IMR-90 (cell line): ENCODE measurements around the gene CLPX. TPM values are rescaled to one million over a fixed set of nuclear protein-coding genes. Genes with fewer than 3 reads are reported as not detected.

Experiments
- ATAC-seq: fragments of 200-7000 bp; cut with Tn5 transposase; 2 replicates; pipeline ENCODE4 v1.9.1; 2020; ENCODE audit warnings: low read depth, mild to moderate bottlenecking, moderate library complexity
- BruUV-seq: library from RNA; stranded (reverse); fragments of 400-500 nt; replicated peaks from 2 replicates; lab custom pipeline; 2021; lab: Mats Ljungman, UMichigan
- CTCF ChIA-PET: fragments of 300-600 bp; formaldehyde crosslinking; extraction: SDS; loops from one replicate; lab custom pipeline; 2021; ENCODE audit warnings: antibody characterized with exemption; lab: Yijun Ruan, JAX
- POLR2A ChIA-PET: fragments of 300-600 bp; sonication (Branson Sonifier 250); formaldehyde crosslinking; loops from one replicate; lab custom pipeline; 2022; ENCODE audit warnings: antibody characterized with exemption; ENCODE audit not compliant: unreplicated experiment; lab: Charles Lee
- DNase-seq: peaks from one replicate; pipeline ENCODE4 v3.0.0; 2013
- H2AFZ ChIP-seq: replicated peaks from 2 replicates; pipeline ENCODE3; 2013; ENCODE audit warnings: low read length, mild to moderate bottlenecking; ENCODE audit not compliant: poor library complexity
- H2AK5ac ChIP-seq: 2 replicates; pipeline ENCODE4 v1.6.1; 2013; ENCODE audit warnings: low read depth, low read length, inconsistent platforms
- H2AK9ac ChIP-seq: replicated peaks from 2 replicates; pipeline ENCODE3; 2013; ENCODE audit warnings: mild to moderate bottlenecking, low read depth, low read length, moderate library complexity; ENCODE audit not compliant: poor library complexity
- H2BK120ac ChIP-seq: 2 replicates; pipeline ENCODE4 v1.6.1; 2013; ENCODE audit warnings: low read depth, low read length, inconsistent platforms
- H2BK15ac ChIP-seq: 3 replicates; pipeline ENCODE4 v1.6.1; 2013; ENCODE audit warnings: low read depth, low read length, inconsistent platforms
- H2BK20ac ChIP-seq: 2 replicates; pipeline ENCODE4 v1.6.1; 2013; ENCODE audit warnings: low read depth, mild to moderate bottlenecking, inconsistent platforms, low read length, moderate library complexity
- H2BK5ac ChIP-seq: 2 replicates; pipeline ENCODE4 v1.6.1; 2013; ENCODE audit warnings: mild to moderate bottlenecking, low read depth, low read length, inconsistent platforms; ENCODE audit not compliant: poor library complexity, severe bottlenecking
- H3K14ac ChIP-seq: replicated peaks from 2 replicates; pipeline ENCODE4 v1.6.1; 2013; ENCODE audit warnings: low read depth, low read length, inconsistent platforms
- H3K18ac ChIP-seq: 2 replicates; pipeline ENCODE4 v1.6.1; 2013; ENCODE audit warnings: low read depth, low read length, control low read depth
- H3K23ac ChIP-seq: 2 replicates; pipeline ENCODE4 v1.6.1; 2013; ENCODE audit warnings: low read depth, low read length, inconsistent platforms
- H3K27ac ChIP-seq: 2 replicates; pipeline ENCODE4 v1.5.1; 2013; ENCODE audit warnings: mild to moderate bottlenecking, control low read depth, low read length; ENCODE audit not compliant: insufficient read depth
- H3K27me3 ChIP-seq: 2 replicates; pipeline ENCODE4 v1.6.1; 2013; ENCODE audit warnings: low read length; ENCODE audit not compliant: control insufficient read depth, insufficient read depth
- H3K36me3 ChIP-seq: 2 replicates; pipeline ENCODE4 v1.6.1; 2013; ENCODE audit warnings: low read length, mixed read lengths; ENCODE audit not compliant: control insufficient read depth, insufficient read depth
- H3K4ac ChIP-seq: 2 replicates; pipeline ENCODE4 v1.6.1; 2013; ENCODE audit warnings: low read depth, low read length, inconsistent platforms
- H3K4me1 ChIP-seq: 2 replicates; pipeline ENCODE4 v1.6.1; 2013; ENCODE audit warnings: low read length, mixed read lengths; ENCODE audit not compliant: control insufficient read depth, insufficient read depth
- H3K4me2 ChIP-seq: 2 replicates; pipeline ENCODE4 v1.6.1; 2013; ENCODE audit warnings: low read depth, mild to moderate bottlenecking, control low read depth, low read length, moderate library complexity
- H3K4me3 ChIP-seq: 2 replicates; pipeline ENCODE4 v1.5.1; 2013; ENCODE audit warnings: low read depth, mild to moderate bottlenecking, control low read depth, low read length, moderate library complexity; ENCODE audit not compliant: insufficient read depth
- H3K56ac ChIP-seq: 2 replicates; pipeline ENCODE4 v1.6.1; 2013; ENCODE audit warnings: low read length, inconsistent platforms; ENCODE audit not compliant: insufficient read depth; ENCODE audit errors: extremely low read depth
- H3K79me1 ChIP-seq, 2 experiments: 2 replicates each; pipeline ENCODE4 v1.6.1; 2013; ENCODE audit warnings: low read length in 2 of 2, inconsistent platforms in 1 of 2, low read depth in 1 of 2
- H3K9ac ChIP-seq: 2 replicates; pipeline ENCODE4 v1.6.1; 2013; ENCODE audit warnings: low read depth, low read length, control low read depth
- H3K9me1 ChIP-seq: 2 replicates; pipeline ENCODE4 v1.6.1; 2013; ENCODE audit warnings: low read length, inconsistent platforms; ENCODE audit not compliant: insufficient read depth
- H3K9me3 ChIP-seq: 2 replicates; pipeline ENCODE4 v1.6.1; 2013; ENCODE audit warnings: low read length; ENCODE audit not compliant: control insufficient read depth, insufficient read depth
- H4K20me1 ChIP-seq: 2 replicates; pipeline ENCODE4 v1.6.1; 2013; ENCODE audit warnings: low read length, inconsistent platforms; ENCODE audit not compliant: insufficient read depth
- H4K5ac ChIP-seq: 2 replicates; pipeline ENCODE4 v1.6.1; 2013; ENCODE audit warnings: mild to moderate bottlenecking, low read depth, low read length, control low read depth
- H4K8ac ChIP-seq, 2 experiments: 2 replicates each; pipeline ENCODE4 v1.6.1; 2013; ENCODE audit warnings: low read depth in 2 of 2, low read length in 2 of 2, control low read depth in 1 of 2, inconsistent platforms in 1 of 2
- H4K91ac ChIP-seq: 2 replicates; pipeline ENCODE4 v1.6.1; 2013; ENCODE audit warnings: low read depth, low read length, inconsistent platforms; ENCODE audit not compliant: insufficient read depth
- BHLHE40 ChIP-seq: fragments of 150-350 bp; IDR thresholded peaks from 2 replicates; pipeline ENCODE4 v1.6.1; 2016; ENCODE audit warnings: mild to moderate bottlenecking, low read depth, low read length
- CEBPB ChIP-seq: IDR thresholded peaks from 2 replicates; pipeline ENCODE4 v1.6.1; 2012; ENCODE audit warnings: low read depth, low read length, improper control_type of control experiment
- CHD1 ChIP-seq: IDR thresholded peaks from 2 replicates; pipeline ENCODE4 v1.6.1; 2012; ENCODE audit warnings: low read depth, low read length, improper control_type of control experiment
- FOS ChIP-seq: fragments of 150-350 bp; IDR thresholded peaks from 2 replicates; pipeline ENCODE4 v1.6.1; 2016; ENCODE audit warnings: low read depth, low read length
- MAFK ChIP-seq: IDR thresholded peaks from 2 replicates; pipeline ENCODE4 v1.6.1; 2012; ENCODE audit warnings: low read depth, low read length, improper control_type of control experiment
- MAZ ChIP-seq: IDR thresholded peaks from 2 replicates; pipeline ENCODE4 v1.6.1; 2012; ENCODE audit warnings: low read depth, mild to moderate bottlenecking, low read length, improper control_type of control experiment, moderate library complexity, borderline replicate concordance
- MXI1 ChIP-seq: IDR thresholded peaks from 2 replicates; pipeline ENCODE4 v1.6.1; 2012; ENCODE audit warnings: low read depth, mild to moderate bottlenecking, low read length, moderate library complexity, borderline replicate concordance
- NFE2L2 ChIP-seq: fragments of 150-350 bp; IDR thresholded peaks from 2 replicates; pipeline ENCODE4 v1.6.1; 2016; ENCODE audit warnings: low read depth, mild to moderate bottlenecking, low read length
- POLR2A ChIP-seq: IDR thresholded peaks from 2 replicates; pipeline ENCODE4 v1.6.1; 2012; ENCODE audit warnings: mild to moderate bottlenecking, low read depth, low read length
- RAD21 ChIP-seq: IDR thresholded peaks from 2 replicates; pipeline ENCODE4 v1.6.1; 2012; ENCODE audit warnings: low read length, improper control_type of control experiment
- RCOR1 ChIP-seq: IDR thresholded peaks from 2 replicates; pipeline ENCODE4 v1.6.1; 2012; ENCODE audit warnings: mild to moderate bottlenecking, low read length, improper control_type of control experiment; ENCODE audit not compliant: insufficient replicate concordance
- RFX5 ChIP-seq: IDR thresholded peaks from 2 replicates; pipeline ENCODE4 v1.8.0; 2012; ENCODE audit warnings: low read depth, mild to moderate bottlenecking, low read length, moderate library complexity
- SMC3 ChIP-seq: fragments of 150-350 bp; IDR thresholded peaks from 2 replicates; pipeline ENCODE4 v1.6.1; 2016; ENCODE audit warnings: low read depth, mild to moderate bottlenecking, antibody characterized with exemption, low read length, moderate library complexity
- WGBS, 2 experiments: methylation state at CpG; one replicate each; pipeline versions ENCODE4 v1.1.5 to v1.1.7; 2013; ENCODE audit warnings: missing lambda C conversion rate in 2 of 2; ENCODE audit not compliant: insufficient read length in 1 of 2; ENCODE audit errors: extremely low coverage in 2 of 2; 5-methylcytosine and 5-hydroxymethylcytosine counted together
- dilution Hi-C: fragments of 300-500 bp; cut with HindIII; formaldehyde crosslinking; loops from one replicate; pipeline ENCODE4 v1.14.3; 2018; ENCODE audit warnings: low sequenced_read_pairs; ENCODE audit not compliant: unreplicated experiment
- in situ Hi-C: fragments of 300-500 bp; cut with MboI; formaldehyde crosslinking; loops from 3 replicates; pipeline ENCODE4 v1.14.3; 2019; ENCODE audit warnings: low sequenced_read_pairs, inconsistent platforms, mixed read lengths
- intact Hi-C: fragments of 100-400 bp; cut with micrococcal nuclease; formaldehyde crosslinking; loops from 2 replicates; pipeline ENCODE4 v1.10.0; 2022
- polyA plus RNA-seq, 3 experiments: library from polyadenylated mRNA; depleted of rRNA; stranded (reverse); fragments of >200 nt; gene quantifications; 2 replicates each; pipeline ENCODE4 v1.2.3, GENCODE V29; 2012; ENCODE audit warnings: low replicate concordance in 1 of 3
- total RNA-seq: library from RNA; depleted of rRNA; stranded (reverse); fragments of >200 nt; gene quantifications from 2 replicates; pipeline ENCODE4 v1.2.3, GENCODE V29; 2012
- TF ChIP-seq, protein P1 (sequence below): conservative IDR thresholded peaks from 2 replicates; pipeline ENCODE4 v1.5.1; 2012; ENCODE audit warnings: mild to moderate bottlenecking, low read depth, low read length, improper control_type of control experiment
- TF ChIP-seq, protein P2 (sequence below): fragments of 150-350 bp; IDR thresholded peaks from 2 replicates; pipeline ENCODE4 v1.6.1; 2016; ENCODE audit warnings: low read depth, mild to moderate bottlenecking, low read length, moderate library complexity, borderline replicate concordance
- TF ChIP-seq, protein P3 (sequence below): fragments of 150-350 bp; IDR thresholded peaks from 2 replicates; pipeline ENCODE4 v1.6.1; 2017; ENCODE audit warnings: mild to moderate bottlenecking, antibody characterized with exemption, low read length, low read depth

CLPX gene
- total and polyA plus RNA-seq, 2 of the 4 experiments (the other 2 are of a cell fraction), result 25.8 to 26.9 TPM

DNA sequence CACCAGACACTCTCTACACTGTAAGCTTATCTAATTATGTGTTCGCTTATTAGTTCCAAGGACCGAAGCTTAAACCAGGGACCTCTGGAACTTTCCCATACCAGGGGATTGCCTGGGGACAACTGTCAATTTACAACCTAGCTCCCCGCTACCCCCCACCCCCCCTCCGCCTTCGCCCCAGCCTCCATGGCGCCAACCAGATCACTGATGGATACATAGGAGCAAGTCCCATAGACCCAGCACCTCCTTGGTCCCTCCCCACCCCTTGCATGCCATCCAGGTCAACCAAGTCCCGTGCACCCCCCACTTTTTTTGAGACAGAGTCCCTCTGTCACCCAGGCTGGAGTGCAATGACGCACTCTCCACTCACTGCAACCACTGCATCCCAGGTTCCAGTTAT is 50.6 kb downstream of the CLPX start:
- Histone ChIP-seq H3K4me1 (peaks cover 3% of the 10 kb centered on the region), H4K5ac (peak overlapping the region; percentile 100; the same call in 1 of the 2 replicates), H4K8ac (peak overlapping the region; percentile 85 to 99), H4K91ac (no peak overlapping the region), H3K4me2 (peak overlapping the region; percentile 99; the same call in 1 of the 2 replicates), H2BK20ac (no peak overlapping the region), H2BK5ac (no peak overlapping the region), H3K79me1 (peaks cover 2 to 28% of the 10 kb centered on the region in 2 experiments; a peak in 3 of 4 replicates), H2BK120ac (no peak overlapping the region), H3K36me3 (peaks cover 6% of the 10 kb centered on the region), H3K27me3 (no peaks in the 10 kb centered on the region), H3K4ac (no peak overlapping the region; the same call in 1 of the 2 replicates), H2BK15ac (no peak overlapping the region), H3K4me3 (no peak overlapping the region), H3K56ac (no peak overlapping the region), H3K18ac (no peak overlapping the region), H2AK9ac (peak overlapping the region; percentile 91), H3K23ac (no peak overlapping the region), H2AK5ac (no peak overlapping the region), H4K20me1 (peaks cover 20% of the 10 kb centered on the region; the same call in 1 of the 2 replicates), H3K9ac (no peak overlapping the region), H3K9me1 (no peaks in the 10 kb centered on the region; the same call in 1 of the 2 replicates), H3K14ac (no peak overlapping the region), H3K9me3 (peaks cover 2% of the 10 kb centered on the region; the same call in 1 of the 2 replicates), H3K27ac (no peak overlapping the region), H2AFZ (no peak overlapping the region)
- no peak for TF ChIP-seq CHD1
- TF ChIP-seq CEBPB, result no peak
- TF ChIP-seq MAZ, result no peak
- TF ChIP-seq RAD21, result no peak
- no peak for TF ChIP-seq MAFK
- TF ChIP-seq RFX5, result no peak
- TF ChIP-seq, protein P1, sequence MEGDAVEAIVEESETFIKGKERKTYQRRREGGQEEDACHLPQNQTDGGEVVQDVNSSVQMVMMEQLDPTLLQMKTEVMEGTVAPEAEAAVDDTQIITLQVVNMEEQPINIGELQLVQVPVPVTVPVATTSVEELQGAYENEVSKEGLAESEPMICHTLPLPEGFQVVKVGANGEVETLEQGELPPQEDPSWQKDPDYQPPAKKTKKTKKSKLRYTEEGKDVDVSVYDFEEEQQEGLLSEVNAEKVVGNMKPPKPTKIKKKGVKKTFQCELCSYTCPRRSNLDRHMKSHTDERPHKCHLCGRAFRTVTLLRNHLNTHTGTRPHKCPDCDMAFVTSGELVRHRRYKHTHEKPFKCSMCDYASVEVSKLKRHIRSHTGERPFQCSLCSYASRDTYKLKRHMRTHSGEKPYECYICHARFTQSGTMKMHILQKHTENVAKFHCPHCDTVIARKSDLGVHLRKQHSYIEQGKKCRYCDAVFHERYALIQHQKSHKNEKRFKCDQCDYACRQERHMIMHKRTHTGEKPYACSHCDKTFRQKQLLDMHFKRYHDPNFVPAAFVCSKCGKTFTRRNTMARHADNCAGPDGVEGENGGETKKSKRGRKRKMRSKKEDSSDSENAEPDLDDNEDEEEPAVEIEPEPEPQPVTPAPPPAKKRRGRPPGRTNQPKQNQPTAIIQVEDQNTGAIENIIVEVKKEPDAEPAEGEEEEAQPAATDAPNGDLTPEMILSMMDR, result no peak
- no peak for TF ChIP-seq POLR2A
- no peak for TF ChIP-seq SMC3
- TF ChIP-seq, protein P2, sequence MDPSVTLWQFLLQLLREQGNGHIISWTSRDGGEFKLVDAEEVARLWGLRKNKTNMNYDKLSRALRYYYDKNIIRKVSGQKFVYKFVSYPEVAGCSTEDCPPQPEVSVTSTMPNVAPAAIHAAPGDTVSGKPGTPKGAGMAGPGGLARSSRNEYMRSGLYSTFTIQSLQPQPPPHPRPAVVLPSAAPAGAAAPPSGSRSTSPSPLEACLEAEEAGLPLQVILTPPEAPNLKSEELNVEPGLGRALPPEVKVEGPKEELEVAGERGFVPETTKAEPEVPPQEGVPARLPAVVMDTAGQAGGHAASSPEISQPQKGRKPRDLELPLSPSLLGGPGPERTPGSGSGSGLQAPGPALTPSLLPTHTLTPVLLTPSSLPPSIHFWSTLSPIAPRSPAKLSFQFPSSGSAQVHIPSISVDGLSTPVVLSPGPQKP, result no peak
- TF ChIP-seq BHLHE40, result no peak
- no peak for TF ChIP-seq FOS
- TF ChIP-seq, protein P3, sequence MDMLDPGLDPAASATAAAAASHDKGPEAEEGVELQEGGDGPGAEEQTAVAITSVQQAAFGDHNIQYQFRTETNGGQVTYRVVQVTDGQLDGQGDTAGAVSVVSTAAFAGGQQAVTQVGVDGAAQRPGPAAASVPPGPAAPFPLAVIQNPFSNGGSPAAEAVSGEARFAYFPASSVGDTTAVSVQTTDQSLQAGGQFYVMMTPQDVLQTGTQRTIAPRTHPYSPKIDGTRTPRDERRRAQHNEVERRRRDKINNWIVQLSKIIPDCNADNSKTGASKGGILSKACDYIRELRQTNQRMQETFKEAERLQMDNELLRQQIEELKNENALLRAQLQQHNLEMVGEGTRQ, result no peak
- no peak for TF ChIP-seq NFE2L2
- no peak for TF ChIP-seq MXI1
- no peak for TF ChIP-seq RCOR1
- ChIA-PET POLR2A (no interaction called here), CTCF (no interaction called here)
- dilution Hi-C loops, result no loop called here
- intact Hi-C loops, result no loop called here
- in situ Hi-C loops, result no loop called here
- no peak for DNase-seq
- 87% methylated on average over 3 of the region's 8 CpGs; no CpG with 5 or more reads in 1 of the 2 experiments for WGBS, 2 experiments
- ATAC-seq, result no peak
- BruUV-seq, result no TSS peak
